Aorta (tissue), 5 donors: Measurements from ENCODE around the gene MYDGF. TPM values are rescaled to one million over a fixed set of nuclear protein-coding genes. Genes with fewer than 3 reads are reported as not detected.
"Not testable (repeated sequence)": the region's sequence is repeated elsewhere in the genome, so short reads cannot be mapped to it uniquely, and the experiment has no call there.

ENCODE experiments used
- ATAC-seq: fragments of 200-7000 bp; cut with Tn5 transposase; one replicate; pipeline ENCODE4 v1.9.1; 2022; ENCODE audit warnings: moderate library complexity; ENCODE audit not compliant: low FRiP score
- DNase-seq, 2 donors: peaks; one replicate each; pipeline ENCODE4 v3.0.0-alpha.2; 2020
- H3K27ac ChIP-seq, 2 donors: one replicate each; pipeline ENCODE4 v1.5.1; 2013; ENCODE audit warnings: low read length in 2 of 2, mild to moderate bottlenecking in 2 of 2, moderate library complexity in 2 of 2, control low read depth in 1 of 2, inconsistent platforms in 1 of 2, low read depth in 1 of 2
- H3K27me3 ChIP-seq, 2 donors: one replicate each; pipeline ENCODE4 v1.6.1; 2013; ENCODE audit warnings: control low read depth in 1 of 2, low read length in 1 of 2, mild to moderate bottlenecking in 1 of 2, moderate library complexity in 1 of 2; ENCODE audit not compliant: insufficient read depth in 2 of 2, control insufficient read depth in 1 of 2
- H3K36me3 ChIP-seq, 2 donors: one replicate each; pipeline ENCODE4 v1.6.1; 2013; ENCODE audit warnings: control low read depth in 1 of 2, low read length in 1 of 2, mild to moderate bottlenecking in 1 of 2; ENCODE audit not compliant: insufficient read depth in 2 of 2, control insufficient read depth in 1 of 2
- H3K4me1 ChIP-seq, 2 donors: one replicate each; pipeline ENCODE4 v1.6.1; 2013; ENCODE audit warnings: low read length in 2 of 2, control low read depth in 1 of 2, mild to moderate bottlenecking in 1 of 2, moderate library complexity in 1 of 2; ENCODE audit not compliant: insufficient read depth in 2 of 2, control insufficient read depth in 1 of 2
- H3K4me3 ChIP-seq, 2 donors: one replicate each; pipeline ENCODE4 v1.5.1; 2013; ENCODE audit warnings: low read length in 2 of 2, control low read depth in 1 of 2, mild to moderate bottlenecking in 1 of 2
- H3K9me3 ChIP-seq: one replicate; pipeline ENCODE4 v1.6.1; 2013; ENCODE audit warnings: mild to moderate bottlenecking, low read length; ENCODE audit not compliant: control insufficient read depth
- WGBS, 2 donors: extraction: QIAGEN DNeasy Blood & Tissue Kit; methylation state at CpG; one replicate each; pipeline ENCODE4 v1.1.7; 2013; 5-methylcytosine and 5-hydroxymethylcytosine counted together
- intact Hi-C, 2 donors: fragments of 100-400 bp; cut with DNase I; formaldehyde crosslinking; loops; one replicate each; pipeline versions ENCODE4 v1.14.2 to v1.15.0; 2022
- long read RNA-seq, 2 donors: library from polyadenylated mRNA; unstranded; transcript quantifications; one replicate each; pipeline ENCODE4 v2.0.0, GENCODE V29; 2020 to 2021
- polyA plus RNA-seq, 2 donors: library from polyadenylated mRNA; stranded (reverse); fragments of 200-250 nt; gene quantifications; one replicate each; pipeline ENCODE4 v1.2.3, GENCODE V29; 2013
- total RNA-seq, 2 donors: library from RNA; stranded (reverse); fragmentation: NEBNext Ultra II Directional; extraction: Animal tissue kit (Norgen Biotek cat#: 25700); gene quantifications; one replicate each; pipeline ENCODE4 v1.2.1, GENCODE V29; 2021
- donor health status: healthy with polysubstance abuse.
- donor health status: Bipolar disorder and iron deficiency.
- donor health status: DM: no; HTN: no; CAD: no.
- donor health status: DM: no; HTN: no; CAD: no.
- donor health status: DM: yes; HTN: yes; CAD: no.

Gene MYDGF
- 10 to 100 TPM; 59.4 to 67.9 TPM for total RNA-seq
- 100 to 1,000 TPM in 1 of 2 donors, 10 to 100 TPM in 1; 69.9 to 117 TPM for polyA plus RNA-seq
- long read RNA-seq, donor 1, transcript MYDGF-201 (6 exons, 1,018 nt) = major isoform, 153 of 174 reads
- long read RNA-seq, donor 1, partial matches to known transcripts = 11 of 174 reads
- long read RNA-seq, donor 1, other reads (novel, unspliced or antisense) = 9 of 174 reads
- long read RNA-seq, donor 2, transcript MYDGF-201 (6 exons, 1,018 nt) = major isoform, 36 of 61 reads
- long read RNA-seq, donor 2, partial matches to known transcripts = 17 of 61 reads
- long read RNA-seq, donor 2, other reads (novel, unspliced or antisense) = 8 of 61 reads

DNA sequence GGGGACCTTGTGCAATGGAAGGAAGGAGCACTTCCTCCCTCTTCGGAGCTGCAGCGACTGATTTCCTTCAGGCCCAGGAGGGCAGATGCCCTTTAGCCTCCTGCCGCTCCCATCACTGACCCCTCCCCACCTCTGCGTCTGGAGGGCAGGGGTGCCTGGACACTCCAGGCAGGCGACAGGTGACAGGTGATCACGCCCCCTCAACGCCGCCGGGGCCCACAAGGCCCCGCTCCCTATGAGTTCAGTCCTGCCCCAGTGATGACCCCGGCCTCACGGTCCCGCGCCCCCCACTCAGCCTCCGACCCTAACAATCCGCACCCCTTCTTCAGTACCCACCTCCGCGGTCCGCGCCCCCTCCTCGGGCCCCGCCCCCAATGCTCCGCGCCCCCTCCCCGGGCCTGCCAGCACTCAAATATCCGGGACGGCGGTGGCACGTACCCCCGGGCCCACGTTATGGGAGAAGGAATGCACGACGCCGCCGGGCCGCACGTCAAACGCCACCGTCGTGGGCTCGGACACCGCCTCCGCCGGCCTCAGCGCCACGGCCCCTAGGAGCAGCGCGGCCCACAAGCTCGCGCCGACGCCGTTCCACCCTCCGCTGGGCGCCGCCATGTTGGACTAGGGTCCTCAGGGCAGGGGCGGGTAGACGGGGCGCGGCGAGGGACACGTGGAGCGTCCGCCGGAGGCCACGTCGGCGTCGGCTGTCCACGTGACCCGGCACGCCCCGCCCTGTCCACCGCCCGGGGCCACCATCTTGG, at the start of gene MYDGF:
Gene MYDGF (minus strand): TSS at position 620 of the 758 bp plus-strand sequence. CDS start 8 bp downstream, at position 612.
- H3K36me3 ChIP-seq = peaks cover 0 to 2% of the 10 kb centered on the region in 2 donors
- H3K4me1 ChIP-seq = no peaks in the 10 kb centered on the region
- ATAC-seq (peak; percentile 99), DNase-seq (peak; percentile 97 to 98)
- intact Hi-C loops = no loop called here
- H3K27me3 ChIP-seq = no peaks in the 10 kb centered on the region
- H3K9me3 ChIP-seq = no peaks in the 10 kb centered on the region
- 0 to 1% methylated on average over 52 to 75 of the region's 75 CpGs for WGBS, 2 donors
- H3K4me3 ChIP-seq = peak within 1 kb of the TSS; percentile 88 to 91
- H3K27ac ChIP-seq = peak within 1 kb of the TSS in 1 of 2 donors; percentile 43

DNA sequence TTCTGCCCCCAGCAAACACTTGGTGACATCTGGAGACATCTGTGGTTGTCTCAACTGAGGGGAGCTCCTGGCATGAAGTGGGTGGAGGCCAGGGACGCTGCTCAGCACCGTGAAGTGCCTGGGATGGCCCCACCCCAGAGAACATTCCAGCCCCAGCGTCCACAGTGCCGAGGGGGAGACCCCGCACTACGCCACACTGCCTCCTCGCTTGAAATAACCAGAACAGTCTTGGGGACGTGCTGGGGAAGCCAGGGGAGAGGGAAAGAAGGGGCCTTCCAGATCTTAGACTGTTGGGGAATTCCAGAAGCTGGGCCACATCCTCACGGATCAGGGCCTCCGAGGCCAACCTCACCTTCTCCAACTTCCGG, 49.3 kb upstream of the MYDGF start:
- 89 to 90% methylated on average over 11 of the region's 11 CpGs for whole genome bisulfite sequencing, 2 donors
- no peak overlapping the region for H3K4me3 ChIP-seq
- no peaks in the 10 kb centered on the region for H3K9me3 ChIP-seq
- H3K27ac ChIP-seq = no peak overlapping the region
- no peak for ATAC-seq
- DNase-seq = no peak
- H3K4me1 ChIP-seq = no peaks in the 10 kb centered on the region
- intact Hi-C loops = no loop called here
- no peaks in the 10 kb centered on the region for H3K27me3 ChIP-seq
- peaks cover 2 to 3% of the 10 kb centered on the region in 2 donors for H3K36me3 ChIP-seq

DNA sequence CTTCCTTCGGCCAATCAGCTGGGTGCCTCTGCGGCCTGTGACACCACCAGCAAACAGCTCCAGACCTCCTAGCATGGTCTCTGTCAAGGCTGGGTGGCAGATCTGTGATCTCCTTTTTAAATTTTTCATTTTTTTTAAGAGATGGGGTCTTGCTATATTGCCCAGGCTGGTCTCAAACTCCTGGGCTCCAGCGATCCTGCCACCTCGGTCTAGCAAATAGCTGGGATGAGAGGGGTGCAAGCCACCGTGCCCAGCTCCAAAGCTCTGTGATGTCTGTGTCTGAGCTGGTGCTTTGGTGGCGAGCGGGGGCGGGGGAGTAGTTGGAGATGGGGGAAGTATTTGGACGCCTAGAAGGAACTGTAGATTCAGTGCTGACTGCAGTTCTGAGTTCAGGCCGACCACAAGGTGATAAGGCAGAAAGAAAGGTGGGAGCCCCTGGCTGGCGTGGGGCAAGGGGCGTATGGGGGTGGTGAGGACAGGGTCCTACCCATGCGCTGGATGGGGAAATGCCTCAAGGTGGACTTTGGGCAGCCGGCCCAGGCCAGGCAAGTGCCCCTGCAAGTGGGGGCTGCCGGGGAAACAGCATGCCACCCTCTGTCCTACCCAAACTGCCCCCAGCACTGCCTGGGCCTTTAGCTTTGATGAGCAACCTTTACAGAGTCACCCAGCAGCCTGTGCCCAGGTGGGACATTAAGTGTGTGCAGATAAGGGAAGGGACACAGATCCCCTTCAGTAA, 48.0 kb upstream of the MYDGF start:
- 87 to 89% methylated on average over 15 of the region's 15 CpGs for WGBS, 2 donors
- peaks cover 2 to 6% of the 10 kb centered on the region in 2 donors for H3K36me3 ChIP-seq
- intact Hi-C loops = no loop called here
- no peak overlapping the region for H3K27ac ChIP-seq
- H3K4me3 ChIP-seq = no peak overlapping the region
- ATAC-seq (no peak), DNase-seq (no peak)
- H3K9me3 ChIP-seq = no peaks in the 10 kb centered on the region
- no peaks in the 10 kb centered on the region for H3K27me3 ChIP-seq
- H3K4me1 ChIP-seq = no peaks in the 10 kb centered on the region

DNA sequence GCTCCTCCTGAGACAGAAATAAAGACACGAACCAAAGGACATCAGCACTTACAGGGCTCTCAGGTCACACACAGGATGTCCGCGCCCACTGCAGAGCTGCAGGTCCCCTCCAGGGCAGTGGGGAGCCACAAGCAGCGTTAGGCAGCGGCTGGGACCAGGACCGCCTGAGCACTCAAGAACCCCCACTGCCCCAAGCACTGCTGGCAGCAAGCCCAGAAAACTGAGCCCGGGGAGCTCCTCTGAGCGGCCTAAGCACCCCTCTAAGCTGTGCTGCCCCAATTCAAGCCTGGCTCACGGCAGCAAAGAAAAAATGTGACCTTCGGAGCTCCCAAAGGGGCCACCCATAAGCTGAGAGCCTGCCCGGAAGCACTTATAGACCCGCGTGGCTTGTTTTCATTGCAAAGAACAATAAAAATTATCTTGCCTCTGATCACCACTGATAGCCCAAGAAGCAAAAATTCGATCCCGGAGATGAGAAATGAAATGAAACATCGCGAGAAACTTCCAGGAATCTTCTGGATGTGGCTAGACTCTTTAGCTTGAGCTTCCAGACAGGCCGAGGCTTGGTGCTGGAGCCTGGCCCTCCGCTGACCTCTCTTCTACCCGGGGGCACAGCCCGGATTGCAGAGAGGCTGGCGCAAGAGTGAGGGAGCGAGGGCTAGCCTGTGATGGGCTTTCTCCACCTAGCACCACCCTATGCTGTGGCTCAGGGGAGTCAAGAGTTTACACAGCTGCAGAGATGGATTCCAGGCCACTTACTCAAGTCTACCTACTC, 47.2 kb upstream of the MYDGF start:
- Histone ChIP-seq H3K27me3 (no peaks in the 10 kb centered on the region), H3K27ac (no peak overlapping the region), H3K9me3 (no peaks in the 10 kb centered on the region), H3K4me1 (no peaks in the 10 kb centered on the region), H3K36me3 (peaks cover 2 to 6% of the 10 kb centered on the region in 2 donors), H3K4me3 (no peak overlapping the region)
- ATAC-seq (no peak), DNase-seq (no peak)
- 61 to 67% methylated on average over 23 of the region's 23 CpGs for WGBS, 2 donors
- intact Hi-C loops = no loop called here

DNA sequence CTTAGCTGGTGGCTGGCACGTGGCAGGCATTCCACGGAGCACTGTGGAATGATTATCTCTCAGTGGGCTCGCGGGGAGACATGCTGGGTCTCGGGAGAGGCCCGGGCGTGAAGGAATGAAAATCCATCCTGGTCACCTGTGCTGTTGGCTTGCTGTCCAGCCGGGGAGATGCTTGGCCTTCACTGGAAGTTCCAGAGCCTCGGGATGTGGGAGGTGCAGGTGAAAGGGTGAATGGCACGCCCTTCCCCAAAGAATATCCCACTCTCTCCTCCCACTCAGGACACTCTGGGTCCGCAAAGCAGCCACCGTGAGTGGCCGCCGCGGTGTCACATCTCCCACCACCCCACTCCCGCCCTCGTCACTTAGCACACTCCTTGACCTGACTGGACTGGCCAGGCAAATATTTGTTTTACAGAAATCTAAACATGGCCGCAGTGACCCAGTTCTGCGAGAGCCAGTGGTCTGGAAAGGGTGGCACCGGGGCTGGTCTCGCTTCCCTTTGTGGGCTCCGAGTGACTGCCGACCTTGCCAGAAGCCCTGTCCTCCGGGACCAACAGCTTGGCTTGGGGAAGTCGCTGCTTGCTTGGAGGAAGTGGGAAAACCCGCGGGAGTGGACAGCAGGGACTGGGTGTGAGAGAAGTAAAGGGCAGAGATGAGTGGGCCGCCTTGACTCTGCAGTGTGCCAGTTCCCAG, 45.5 kb upstream of the MYDGF start:
- Histone ChIP-seq H3K4me1 (no peaks in the 10 kb centered on the region), H3K27ac (peak overlapping the region in 1 of 2 donors; percentile 20), H3K4me3 (no peak overlapping the region), H3K9me3 (no peaks in the 10 kb centered on the region), H3K36me3 (peaks cover 4 to 6% of the 10 kb centered on the region in 2 donors), H3K27me3 (no peaks in the 10 kb centered on the region)
- intact Hi-C loops = no loop called here
- 43 to 51% methylated on average over 28 of the region's 28 CpGs for WGBS, 2 donors
- DNase-seq (peak in 1 of 2 donors; percentile 86), ATAC-seq (no peak)

DNA sequence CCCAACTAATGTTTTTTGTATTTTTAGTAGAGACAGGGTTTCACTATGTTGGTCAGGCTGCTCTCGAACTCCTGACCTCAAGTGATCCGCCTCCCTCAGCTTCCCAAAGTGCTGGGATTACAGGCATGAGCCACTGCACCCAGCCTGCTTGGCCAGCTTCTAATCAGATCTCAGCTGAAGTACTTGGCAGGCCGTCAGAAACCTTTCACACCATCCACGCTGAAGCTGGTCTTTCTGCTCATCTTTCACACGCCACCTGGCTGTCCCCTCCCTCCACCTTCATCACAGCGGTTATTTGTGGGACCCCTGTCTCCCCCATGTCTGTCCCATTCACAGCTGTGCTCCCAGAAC, 45.0 kb upstream of the MYDGF start:
- DNase-seq, intact Hi-C loops, H3K4me3 ChIP-seq, H3K4me1 ChIP-seq, H3K27me3 ChIP-seq, ATAC-seq, H3K9me3 ChIP-seq, H3K36me3 ChIP-seq: not testable (repeated sequence)
- 66 to 75% methylated on average over 6 of the region's 6 CpGs for WGBS, 2 donors
- peak overlapping the region in 1 of 2 donors; percentile 5 for H3K27ac ChIP-seq

DNA sequence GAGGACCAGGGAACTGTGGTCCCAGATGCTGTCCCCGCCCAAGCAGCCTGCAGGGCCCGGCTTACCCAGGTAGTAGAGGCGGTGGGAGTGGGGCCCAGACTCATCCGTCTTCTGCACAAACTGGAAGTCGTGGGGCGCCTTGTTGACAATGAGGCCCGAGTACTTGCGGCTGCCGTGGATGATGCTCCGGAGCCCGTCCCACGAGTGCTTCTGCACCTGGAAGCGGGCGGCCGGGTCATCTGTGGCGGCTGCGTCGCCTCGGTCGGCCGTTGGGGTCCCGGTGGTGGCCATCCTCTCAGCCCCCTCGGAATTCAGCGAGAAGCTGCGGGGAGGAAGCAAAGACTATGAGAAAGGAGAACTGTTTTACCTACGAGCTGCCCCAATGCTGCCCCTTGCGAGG, 43.9 kb upstream of the MYDGF start:
- no peaks in the 10 kb centered on the region for H3K4me1 ChIP-seq
- ATAC-seq = peak; percentile 2
- 94 to 95% methylated on average over 27 of the region's 27 CpGs for WGBS, 2 donors
- H3K9me3 ChIP-seq = no peaks in the 10 kb centered on the region
- no peak overlapping the region for H3K4me3 ChIP-seq
- intact Hi-C loops = no loop called here
- no peak overlapping the region for H3K27ac ChIP-seq
- H3K27me3 ChIP-seq = no peaks in the 10 kb centered on the region
- no peak for DNase-seq
- H3K36me3 ChIP-seq = peaks cover 4 to 6% of the 10 kb centered on the region in 2 donors
